HG02610 (cell line): Measurements from ENCODE around the gene GRAMD2A.
"Not testable (repeated sequence)": the region's sequence is repeated elsewhere in the genome, so short reads cannot be mapped to it uniquely, and the experiment has no call there.

Experiments used
- ATAC-seq: cut with Tn5 transposase; IDR thresholded peaks from one replicate; pipeline ENCODE4 v1.9.1; 2021; ENCODE audit warnings: mild to moderate bottlenecking, moderate library complexity; ENCODE audit not compliant: unreplicated experiment

Gene GRAMD2A

GRCh38 chr15:72189250-72189902 lies 8.2 kb downstream of the GRAMD2A start:
- no peak for ATAC-seq

- no peak for ATAC-seq
Measured at GRCh38 chr15:72184165-72184811, 13.3 kb downstream of the GRAMD2A start.

- no peak for ATAC-seq
Measured at GRCh38 chr15:72183781-72184164, 13.8 kb downstream of the GRAMD2A start.

GRCh38 chr15:72182673-72183072 lies 14.9 kb downstream of the GRAMD2A start:
- no peak for ATAC-seq

GRCh38 chr15:72182244-72182643 lies 15.3 kb downstream of the GRAMD2A start:
- ATAC-seq, result no peak

GRCh38 chr15:72180761-72181324 lies 16.7 kb downstream of the GRAMD2A start:
- ATAC-seq, result no peak

- no peak for ATAC-seq
Measured at GRCh38 chr15:72179950-72180581, 17.5 kb downstream of the GRAMD2A start.

- ATAC-seq, result no peak
Measured at GRCh38 chr15:72178976-72179585, 18.5 kb downstream of the GRAMD2A start.

GRCh38 chr15:72176743-72177142 lies 20.8 kb downstream of the GRAMD2A start:
- no peak for ATAC-seq

GRCh38 chr15:72176159-72176558 lies 21.4 kb downstream of the GRAMD2A start:
- ATAC-seq, result no peak

- ATAC-seq, result no peak
Measured at GRCh38 chr15:72175186-72176044, 22.2 kb downstream of the GRAMD2A start.

- ATAC-seq, result no peak
Measured at GRCh38 chr15:72174551-72175165, 22.9 kb downstream of the GRAMD2A start.

GRCh38 chr15:72173864-72174550 lies 23.6 kb downstream of the GRAMD2A start:
- no peak for ATAC-seq

- no peak for ATAC-seq
Measured at GRCh38 chr15:72173401-72173800, 24.2 kb downstream of the GRAMD2A start.

- no peak for ATAC-seq
Measured at GRCh38 chr15:72172796-72173195, 24.8 kb downstream of the GRAMD2A start.

- ATAC-seq, result not testable (repeated sequence)
Measured at GRCh38 chr15:72171978-72172377, 25.6 kb downstream of the GRAMD2A start.

- no peak for ATAC-seq
Measured at GRCh38 chr15:72170691-72171090, 26.9 kb downstream of the GRAMD2A start.

GRCh38 chr15:72169921-72170611 lies 27.5 kb downstream of the GRAMD2A start:
- no peak for ATAC-seq
